ENCODE results near the gene NFIA.
"Not testable (repeated sequence)": the region's sequence is repeated elsewhere in the genome, so short reads cannot be mapped to it uniquely, and the experiment has no call there.

NFIA gene

GRCh38 chr1:61122389-61122788 lies 40.0 kb downstream of the NFIA start:
- Histone ChIP-seq H3K27me3 (ENCODE audit: control insufficient read depth in 5 of 5, insufficient read depth in 4 of 5, low read length in 5 of 5) (no peaks in the 10 kb centered on the region), H3K4me1 (ENCODE audit: control insufficient read depth in 5 of 5, insufficient read depth in 5 of 5, low read length in 5 of 5) (peaks cover 6 to 55% (median 37%) of the 10 kb centered on the region in 5 donors), H3K27ac (ENCODE audit: low read depth, low read length) (peak overlapping the region; percentile 54), H3K4me3 (ENCODE audit: low read depth in 1 of 5, low read length in 5 of 5) (no peak overlapping the region), H3K36me3 (ENCODE audit: control insufficient read depth in 5 of 5, insufficient read depth in 5 of 5, low read length in 5 of 5) (no peaks in the 10 kb centered on the region), H3K9me3 (ENCODE audit: control insufficient read depth in 5 of 5, low read length in 5 of 5) (no peaks in the 10 kb centered on the region), H3K9ac (ENCODE audit: low read length in 5 of 5) (no peak overlapping the region)

DNA sequence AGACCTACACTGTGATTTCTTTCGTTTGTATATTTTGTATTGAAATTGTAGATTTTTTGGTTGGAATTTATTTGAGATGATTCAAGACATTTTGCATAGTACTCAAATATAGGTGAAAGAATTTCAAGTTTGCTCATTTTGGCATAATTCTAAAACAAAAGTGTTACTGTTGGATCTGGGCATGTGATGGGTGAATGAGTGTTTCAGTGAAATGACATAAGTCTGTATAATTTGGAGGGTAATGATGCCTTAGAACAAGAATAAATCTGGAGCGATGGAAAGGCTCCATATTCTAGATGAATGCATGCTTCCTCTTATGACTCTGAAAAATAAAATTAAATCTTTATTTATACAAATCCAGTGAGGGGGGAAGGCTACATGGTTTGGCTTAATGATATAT lies 41.0 kb downstream of the NFIA start:
- no peak overlapping the region for H3K9ac ChIP-seq (ENCODE audit: low read length in 5 of 5)
- H3K9me3 ChIP-seq (ENCODE audit: control insufficient read depth in 5 of 5, low read length in 5 of 5), result no peaks in the 10 kb centered on the region
- H3K4me3 ChIP-seq (ENCODE audit: low read depth in 1 of 5, low read length in 5 of 5), result no peak overlapping the region
- no peaks in the 10 kb centered on the region for H3K27me3 ChIP-seq (ENCODE audit: control insufficient read depth in 5 of 5, insufficient read depth in 4 of 5, low read length in 5 of 5)
- no peak overlapping the region for H3K27ac ChIP-seq (ENCODE audit: low read depth, low read length)
- H3K36me3 ChIP-seq (ENCODE audit: control insufficient read depth in 5 of 5, insufficient read depth in 5 of 5, low read length in 5 of 5), result no peaks in the 10 kb centered on the region
- peaks cover 6 to 55% (median 37%) of the 10 kb centered on the region in 5 donors for H3K4me1 ChIP-seq (ENCODE audit: control insufficient read depth in 5 of 5, insufficient read depth in 5 of 5, low read length in 5 of 5)

DNA sequence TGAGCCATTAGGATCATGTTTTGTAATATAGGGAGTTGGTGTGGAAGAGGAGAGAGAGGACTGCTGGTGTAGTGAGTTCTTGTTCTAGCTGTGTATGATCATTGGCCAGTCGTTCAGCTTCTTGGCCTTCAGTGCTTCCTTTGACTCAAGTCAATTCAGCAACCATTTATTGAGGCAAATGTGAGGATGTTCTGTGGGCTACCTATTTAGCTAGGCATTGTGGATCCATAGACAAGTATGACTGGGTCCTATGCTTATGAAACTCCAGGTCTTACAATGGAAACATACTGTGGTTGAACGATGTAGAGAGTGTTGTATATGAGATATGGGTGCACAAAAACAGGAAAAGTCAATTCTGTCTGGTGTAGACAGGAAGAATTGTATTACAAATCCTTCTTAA lies 41.7 kb downstream of the NFIA start:
- H3K36me3 ChIP-seq (ENCODE audit: control insufficient read depth in 5 of 5, insufficient read depth in 5 of 5, low read length in 5 of 5), result no peaks in the 10 kb centered on the region
- H3K4me3 ChIP-seq (ENCODE audit: low read depth in 1 of 5, low read length in 5 of 5), result no peak overlapping the region
- no peaks in the 10 kb centered on the region for H3K9me3 ChIP-seq (ENCODE audit: control insufficient read depth in 5 of 5, low read length in 5 of 5)
- peaks cover 6 to 54% (median 35%) of the 10 kb centered on the region in 5 donors for H3K4me1 ChIP-seq (ENCODE audit: control insufficient read depth in 5 of 5, insufficient read depth in 5 of 5, low read length in 5 of 5)
- H3K9ac ChIP-seq (ENCODE audit: low read length in 5 of 5), result no peak overlapping the region
- no peaks in the 10 kb centered on the region for H3K27me3 ChIP-seq (ENCODE audit: control insufficient read depth in 5 of 5, insufficient read depth in 4 of 5, low read length in 5 of 5)
- peak overlapping the region; percentile 6 for H3K27ac ChIP-seq (ENCODE audit: low read depth, low read length)

GRCh38 chr1:61124696-61125095 lies 42.3 kb downstream of the NFIA start:
- Histone ChIP-seq H3K9me3 (ENCODE audit: control insufficient read depth in 5 of 5, low read length in 5 of 5) (no peaks in the 10 kb centered on the region), H3K9ac (ENCODE audit: low read length in 5 of 5) (no peak overlapping the region), H3K27ac (ENCODE audit: low read depth, low read length) (peak overlapping the region; percentile 6), H3K36me3 (ENCODE audit: control insufficient read depth in 5 of 5, insufficient read depth in 5 of 5, low read length in 5 of 5) (no peaks in the 10 kb centered on the region), H3K4me1 (ENCODE audit: control insufficient read depth in 5 of 5, insufficient read depth in 5 of 5, low read length in 5 of 5) (peaks cover 6 to 51% (median 32%) of the 10 kb centered on the region in 5 donors), H3K4me3 (ENCODE audit: low read depth in 1 of 5, low read length in 5 of 5) (no peak overlapping the region), H3K27me3 (ENCODE audit: control insufficient read depth in 5 of 5, insufficient read depth in 4 of 5, low read length in 5 of 5) (no peaks in the 10 kb centered on the region)

DNA sequence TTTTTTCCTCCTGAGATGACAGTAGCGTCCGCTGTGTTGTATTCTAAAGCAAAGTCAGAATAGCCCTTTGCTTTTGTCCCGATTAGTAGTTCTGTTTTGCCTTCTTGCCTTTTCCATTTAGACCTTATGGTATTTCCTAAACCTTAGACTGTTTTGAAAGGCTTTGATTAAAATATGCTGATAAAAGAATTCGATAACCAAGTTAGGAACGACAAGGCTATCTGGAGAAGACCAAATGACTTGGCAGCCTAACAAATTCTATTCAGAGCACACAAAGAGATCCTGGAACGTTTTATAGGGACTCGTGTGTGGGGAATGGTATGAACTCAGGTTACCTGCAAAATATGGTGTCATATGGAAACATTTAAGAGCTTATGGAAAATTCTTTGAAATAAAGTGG lies 42.9 kb downstream of the NFIA start:
- Histone ChIP-seq H3K27ac (ENCODE audit: low read depth, low read length) (peak overlapping the region; percentile 6), H3K36me3 (ENCODE audit: control insufficient read depth in 5 of 5, insufficient read depth in 5 of 5, low read length in 5 of 5) (no peaks in the 10 kb centered on the region), H3K9me3 (ENCODE audit: control insufficient read depth in 5 of 5, low read length in 5 of 5) (no peaks in the 10 kb centered on the region), H3K4me3 (ENCODE audit: low read depth in 1 of 5, low read length in 5 of 5) (no peak overlapping the region), H3K9ac (ENCODE audit: low read length in 5 of 5) (no peak overlapping the region), H3K27me3 (ENCODE audit: control insufficient read depth in 5 of 5, insufficient read depth in 4 of 5, low read length in 5 of 5) (no peaks in the 10 kb centered on the region), H3K4me1 (ENCODE audit: control insufficient read depth in 5 of 5, insufficient read depth in 5 of 5, low read length in 5 of 5) (peaks cover 6 to 45% (median 27%) of the 10 kb centered on the region in 5 donors)

DNA sequence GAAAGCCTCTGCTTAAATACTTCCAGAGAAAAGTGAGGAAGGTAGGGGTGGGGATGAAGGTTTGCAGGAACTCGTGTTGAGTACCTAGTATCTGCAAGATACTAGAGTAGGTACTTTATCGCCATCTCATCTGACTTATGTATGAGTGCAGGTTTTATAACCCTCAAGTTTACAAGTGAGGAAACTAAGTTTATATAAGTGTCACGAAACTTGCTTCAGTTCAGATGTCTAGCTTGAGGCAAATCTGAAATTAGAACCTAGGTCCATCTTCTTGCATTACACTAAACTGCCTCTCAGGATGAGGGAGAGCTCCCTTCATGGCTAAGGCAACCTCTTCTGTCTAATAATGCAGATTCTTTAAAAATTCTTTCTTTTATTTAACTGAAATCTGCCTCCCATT lies 43.5 kb downstream of the NFIA start:
- no peaks in the 10 kb centered on the region for H3K36me3 ChIP-seq (ENCODE audit: control insufficient read depth in 5 of 5, insufficient read depth in 5 of 5, low read length in 5 of 5)
- H3K27ac ChIP-seq (ENCODE audit: low read depth, low read length), result peak overlapping the region; percentile 6
- no peaks in the 10 kb centered on the region for H3K9me3 ChIP-seq (ENCODE audit: control insufficient read depth in 5 of 5, low read length in 5 of 5)
- H3K27me3 ChIP-seq (ENCODE audit: control insufficient read depth in 5 of 5, insufficient read depth in 4 of 5, low read length in 5 of 5), result no peaks in the 10 kb centered on the region
- H3K4me3 ChIP-seq (ENCODE audit: low read depth in 1 of 5, low read length in 5 of 5), result no peak overlapping the region
- H3K4me1 ChIP-seq (ENCODE audit: control insufficient read depth in 5 of 5, insufficient read depth in 5 of 5, low read length in 5 of 5), result peaks cover 5 to 39% (median 20%) of the 10 kb centered on the region in 5 donors
- H3K9ac ChIP-seq (ENCODE audit: low read length in 5 of 5), result no peak overlapping the region

- not testable (repeated sequence) for H3K4me3 ChIP-seq (ENCODE audit: low read depth in 1 of 5, low read length in 5 of 5); H3K9ac ChIP-seq (ENCODE audit: low read length in 5 of 5); H3K36me3 ChIP-seq (ENCODE audit: control insufficient read depth in 5 of 5, insufficient read depth in 5 of 5, low read length in 5 of 5); H3K27ac ChIP-seq (ENCODE audit: low read depth, low read length); H3K9me3 ChIP-seq (ENCODE audit: control insufficient read depth in 5 of 5, low read length in 5 of 5); H3K27me3 ChIP-seq (ENCODE audit: control insufficient read depth in 5 of 5, insufficient read depth in 4 of 5, low read length in 5 of 5)
- peaks cover under 1 to 34% (median 16%) of the 10 kb centered on the region in 5 donors for H3K4me1 ChIP-seq (ENCODE audit: control insufficient read depth in 5 of 5, insufficient read depth in 5 of 5, low read length in 5 of 5)
These were observed 44.5 kb downstream of the NFIA start for GRCh38 chr1:61126843-61127242.

- Histone ChIP-seq H3K27ac (ENCODE audit: low read depth, low read length) (no peak overlapping the region), H3K4me3 (ENCODE audit: low read depth in 1 of 5, low read length in 5 of 5) (no peak overlapping the region), H3K36me3 (ENCODE audit: control insufficient read depth in 5 of 5, insufficient read depth in 5 of 5, low read length in 5 of 5) (no peaks in the 10 kb centered on the region), H3K9me3 (ENCODE audit: control insufficient read depth in 5 of 5, low read length in 5 of 5) (no peaks in the 10 kb centered on the region), H3K4me1 (ENCODE audit: control insufficient read depth in 5 of 5, insufficient read depth in 5 of 5, low read length in 5 of 5) (peaks cover 2 to 17% (median 14%) of the 10 kb centered on the region in 5 donors), H3K9ac (ENCODE audit: low read length in 5 of 5) (no peak overlapping the region), H3K27me3 (ENCODE audit: control insufficient read depth in 5 of 5, insufficient read depth in 4 of 5, low read length in 5 of 5) (no peaks in the 10 kb centered on the region)
These were observed 48.1 kb downstream of the NFIA start for GRCh38 chr1:61130338-61131000.

GRCh38 chr1:61131248-61131647 lies 48.9 kb downstream of the NFIA start:
- Histone ChIP-seq H3K27ac (ENCODE audit: low read depth, low read length) (no peak overlapping the region), H3K4me3 (ENCODE audit: low read depth in 1 of 5, low read length in 5 of 5) (no peak overlapping the region), H3K9me3 (ENCODE audit: control insufficient read depth in 5 of 5, low read length in 5 of 5) (no peaks in the 10 kb centered on the region), H3K36me3 (ENCODE audit: control insufficient read depth in 5 of 5, insufficient read depth in 5 of 5, low read length in 5 of 5) (no peaks in the 10 kb centered on the region), H3K27me3 (ENCODE audit: control insufficient read depth in 5 of 5, insufficient read depth in 4 of 5, low read length in 5 of 5) (no peaks in the 10 kb centered on the region), H3K9ac (ENCODE audit: low read length in 5 of 5) (no peak overlapping the region), H3K4me1 (ENCODE audit: control insufficient read depth in 5 of 5, insufficient read depth in 5 of 5, low read length in 5 of 5) (peaks cover 2 to 15% (median 13%) of the 10 kb centered on the region in 5 donors)

- Histone ChIP-seq H3K27ac (ENCODE audit: low read depth, low read length) (peak overlapping the region; percentile 31), H3K9me3 (ENCODE audit: control insufficient read depth in 5 of 5, low read length in 5 of 5) (no peaks in the 10 kb centered on the region), H3K36me3 (ENCODE audit: control insufficient read depth in 5 of 5, insufficient read depth in 5 of 5, low read length in 5 of 5) (no peaks in the 10 kb centered on the region), H3K4me1 (ENCODE audit: control insufficient read depth in 5 of 5, insufficient read depth in 5 of 5, low read length in 5 of 5) (peaks cover 2 to 16% (median 13%) of the 10 kb centered on the region in 5 donors), H3K4me3 (ENCODE audit: low read depth in 1 of 5, low read length in 5 of 5) (peak overlapping the region in 1 of 5 donors; percentile 3), H3K27me3 (ENCODE audit: control insufficient read depth in 5 of 5, insufficient read depth in 4 of 5, low read length in 5 of 5) (no peaks in the 10 kb centered on the region), H3K9ac (ENCODE audit: low read length in 5 of 5) (peak overlapping the region in 1 of 5 donors; percentile 17)
These were observed 49.4 kb downstream of the NFIA start for GRCh38 chr1:61131716-61132115.
